Liver (tissue), 9 donors: Measurements from ENCODE around the gene RASSF1. TPM values are rescaled to one million over a fixed set of nuclear protein-coding genes. Genes with fewer than 3 reads are reported as not detected.

Source experiments
- DNase-seq: peaks from one replicate; pipeline ENCODE4 v3.0.0-alpha.2; 2017; ENCODE audit warnings: low spot score
- H3K27ac ChIP-seq, 2 donors: one replicate each; pipeline ENCODE4 v1.7.0; 2013; ENCODE audit warnings: inconsistent platforms in 2 of 2, low read length in 2 of 2, control low read depth in 1 of 2, low read depth in 1 of 2, mild to moderate bottlenecking in 1 of 2
- H3K27me3 ChIP-seq, 4 donors: one replicate each; pipeline versions ENCODE4 v1.6.1 to v1.7.0; 2013; ENCODE audit warnings: low read length in 3 of 4, inconsistent platforms in 1 of 4, mild to moderate bottlenecking in 1 of 4, moderate library complexity in 1 of 4; ENCODE audit not compliant: control insufficient read depth in 4 of 4, insufficient read depth in 4 of 4
- H3K36me3 ChIP-seq, 4 donors: one replicate each; pipeline versions ENCODE4 v1.6.1 to v1.7.0; 2013; ENCODE audit warnings: low read length in 3 of 4, mild to moderate bottlenecking in 3 of 4, low read depth in 1 of 4, moderate library complexity in 1 of 4; ENCODE audit not compliant: control insufficient read depth in 4 of 4, insufficient read depth in 3 of 4
- H3K4me1 ChIP-seq, 4 donors: one replicate each; pipeline versions ENCODE4 v1.6.1 to v1.7.0; 2013; ENCODE audit warnings: low read length in 3 of 4, mild to moderate bottlenecking in 3 of 4, moderate library complexity in 1 of 4; ENCODE audit not compliant: control insufficient read depth in 4 of 4, insufficient read depth in 4 of 4
- H3K4me3 ChIP-seq, 3 donors: one replicate each; pipeline versions ENCODE4 v1.6.1 to v1.7.0; 2013; ENCODE audit warnings: low read length in 3 of 3, control low read depth in 1 of 3, low read depth in 1 of 3, mild to moderate bottlenecking in 1 of 3
- H3K9ac ChIP-seq, 2 donors: one replicate each; pipeline ENCODE4 v1.7.0; 2013; ENCODE audit warnings: low read length in 2 of 2, mild to moderate bottlenecking in 2 of 2, moderate library complexity in 2 of 2, control low read depth in 1 of 2, low read depth in 1 of 2
- H3K9me3 ChIP-seq, 4 donors: one replicate each; pipeline versions ENCODE4 v1.6.1 to v1.7.0; 2013; ENCODE audit warnings: low read length in 3 of 4; ENCODE audit not compliant: control insufficient read depth in 4 of 4
- FOXA1 ChIP-seq: IDR thresholded peaks from 2 replicates; pipeline ENCODE4 v1.6.1; 2016; ENCODE audit warnings: antibody characterized with exemption
- NR2F2 ChIP-seq: IDR thresholded peaks from 2 replicates; pipeline ENCODE4 v1.6.1; 2016; ENCODE audit warnings: antibody characterized with exemption
- RXRA ChIP-seq, 2 donors: IDR thresholded peaks; 2 replicates each; pipeline ENCODE4 v1.6.1; 2017 to 2018; ENCODE audit warnings: antibody characterized with exemption in 2 of 2, mild to moderate bottlenecking in 1 of 2
- SP1 ChIP-seq: IDR thresholded peaks from 2 replicates; pipeline ENCODE4 v1.6.1; 2018; ENCODE audit warnings: antibody characterized with exemption, mild to moderate bottlenecking
- YY1 ChIP-seq: IDR thresholded peaks from 2 replicates; pipeline ENCODE4 v1.6.1; 2016; ENCODE audit warnings: antibody characterized with exemption, mild to moderate bottlenecking
- WGBS: extraction: QIAGEN DNeasy Blood & Tissue Kit; methylation state at CpG from one replicate; pipeline ENCODE4 v1.1.7; 2013; 5-methylcytosine and 5-hydroxymethylcytosine counted together
- polyA plus RNA-seq, 2 donors: library from polyadenylated mRNA; stranded (reverse) in 1 of 2; unstranded in 1 of 2; fragments of 200-250 nt in 1 of 2; fragments of >200 nt in 1 of 2; fragmentation: Nextera tagmentation in 1 of 2; extraction: Ambion mirVana in 1 of 2; gene quantifications; one replicate each; pipeline versions ENCODE4 v1.2.1 to v1.2.3, GENCODE V29; 2013 to 2015
- total RNA-seq, 2 donors: library from RNA; depleted of rRNA; stranded (reverse); fragments of >200 nt; gene quantifications; one replicate each; pipeline ENCODE4 v1.2.3, GENCODE V29; 2014
- TF ChIP-seq, protein P1 (sequence below): IDR thresholded peaks from 2 replicates; pipeline ENCODE4 v1.6.1; 2016; ENCODE audit warnings: antibody characterized with exemption
- donor health status: healthy.
- donor health status: healthy.
- donor health status: healthy.
- donor health status: healthy.
- donor health status: healthy.

Gene RASSF1
- total and polyA plus RNA-seq, 4 donors: 6.5 to 13.2 (median 11.2) TPM

DNA sequence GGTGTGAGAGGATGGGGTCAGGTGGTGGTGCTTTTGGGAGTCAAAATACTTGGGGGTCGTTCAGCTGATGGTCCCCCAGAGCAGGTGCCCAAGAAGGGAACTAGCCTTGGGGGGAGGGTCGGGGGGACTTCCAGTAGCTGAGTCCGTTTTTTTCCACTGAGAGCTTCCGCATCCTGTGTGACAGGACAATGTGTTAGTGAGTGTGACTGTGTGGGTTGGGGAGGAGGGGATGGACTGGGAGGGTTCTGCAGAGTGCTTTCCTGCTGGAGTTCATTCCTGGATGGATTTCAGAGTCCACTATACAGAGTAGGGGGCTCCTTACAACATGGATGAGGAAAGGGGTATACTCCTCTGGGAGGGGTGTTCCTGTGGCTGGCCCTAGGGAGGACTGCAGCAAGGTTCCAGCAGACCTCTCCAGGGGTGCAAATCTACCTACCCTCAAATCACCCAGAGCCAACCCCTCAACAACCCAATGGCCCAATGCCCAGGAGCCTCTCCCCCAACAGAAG lies 17.5 kb downstream of the RASSF1 start:
- no peaks in the 10 kb centered on the region for H3K27me3 ChIP-seq
- H3K4me3 ChIP-seq: no peak overlapping the region
- WGBS: 68% methylated on average over 4 of the region's 4 CpGs
- H3K9ac ChIP-seq: peak overlapping the region in 1 of 2 donors; percentile 4
- DNase-seq: no peak
- TF ChIP-seq, protein P1, sequence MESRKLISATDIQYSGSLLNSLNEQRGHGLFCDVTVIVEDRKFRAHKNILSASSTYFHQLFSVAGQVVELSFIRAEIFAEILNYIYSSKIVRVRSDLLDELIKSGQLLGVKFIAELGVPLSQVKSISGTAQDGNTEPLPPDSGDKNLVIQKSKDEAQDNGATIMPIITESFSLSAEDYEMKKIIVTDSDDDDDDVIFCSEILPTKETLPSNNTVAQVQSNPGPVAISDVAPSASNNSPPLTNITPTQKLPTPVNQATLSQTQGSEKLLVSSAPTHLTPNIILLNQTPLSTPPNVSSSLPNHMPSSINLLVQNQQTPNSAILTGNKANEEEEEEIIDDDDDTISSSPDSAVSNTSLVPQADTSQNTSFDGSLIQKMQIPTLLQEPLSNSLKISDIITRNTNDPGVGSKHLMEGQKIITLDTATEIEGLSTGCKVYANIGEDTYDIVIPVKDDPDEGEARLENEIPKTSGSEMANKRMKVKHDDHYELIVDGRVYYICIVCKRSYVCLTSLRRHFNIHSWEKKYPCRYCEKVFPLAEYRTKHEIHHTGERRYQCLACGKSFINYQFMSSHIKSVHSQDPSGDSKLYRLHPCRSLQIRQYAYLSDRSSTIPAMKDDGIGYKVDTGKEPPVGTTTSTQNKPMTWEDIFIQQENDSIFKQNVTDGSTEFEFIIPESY: no peak
- H3K9me3 ChIP-seq: no peaks in the 10 kb centered on the region
- peak overlapping the region; percentile 98 to 99 for H3K27ac ChIP-seq
- peaks cover 0 to 7% (median 2%) of the 10 kb centered on the region in 4 donors for H3K36me3 ChIP-seq
- H3K4me1 ChIP-seq: peaks cover 17 to 81% (median 61%) of the 10 kb centered on the region in 4 donors

DNA sequence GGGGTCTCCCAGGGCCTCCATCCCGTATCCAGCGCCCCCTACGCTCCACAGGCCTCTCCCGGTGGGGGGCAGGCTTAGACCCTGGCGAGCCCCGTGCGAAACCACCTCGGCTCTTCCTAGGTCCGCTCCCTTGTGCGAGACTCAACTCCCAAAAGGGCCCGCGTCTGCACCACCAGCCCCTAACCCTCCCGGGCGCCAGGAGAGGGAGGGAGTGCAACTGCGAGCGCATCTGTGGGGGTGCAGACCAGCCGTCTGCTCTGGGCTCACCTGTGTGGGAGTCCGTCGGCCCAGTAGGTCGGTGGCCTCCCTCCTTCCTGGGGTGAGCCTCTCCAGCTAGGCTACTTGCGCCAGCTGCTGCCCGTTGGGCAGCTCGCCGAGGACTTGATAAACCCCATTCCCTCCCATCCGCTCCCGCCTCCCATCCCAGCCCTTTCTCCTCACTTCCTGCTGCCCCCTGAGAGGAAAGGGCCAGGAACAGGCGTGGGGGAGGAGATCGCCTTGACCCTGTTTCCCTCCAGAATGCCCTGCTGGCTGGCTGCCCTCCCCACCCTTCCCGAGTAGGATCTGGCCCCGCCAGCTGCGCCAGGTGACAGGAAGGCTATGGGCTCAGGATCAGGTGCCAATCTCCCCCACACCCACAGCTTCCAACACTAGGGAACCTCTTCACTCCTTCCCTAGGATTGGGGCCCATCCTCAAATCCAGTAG lies 18.1 kb downstream of the RASSF1 start, which contains the start of gene HYAL2:
HYAL2 (minus strand) TSS at position 360 of the 706 bp plus-strand sequence. CDS start 2,256 bp downstream, outside the sequence.
- peaks cover 18 to 81% (median 61%) of the 10 kb centered on the region in 4 donors for H3K4me1 ChIP-seq
- no peaks in the 10 kb centered on the region for H3K27me3 ChIP-seq
- peak within 1 kb of the TSS; percentile 94 to 97 for H3K9ac ChIP-seq
- 58% methylated on average over 31 of the region's 31 CpGs for WGBS
- H3K27ac ChIP-seq: peak within 1 kb of the TSS; percentile 98 to 99
- DNase-seq: no peak
- H3K4me3 ChIP-seq: peak within 1 kb of the TSS; percentile 81 to 96 (median 95)
- no peaks in the 10 kb centered on the region for H3K9me3 ChIP-seq
- TF ChIP-seq RXRA (IDR thresholded peaks at IDR 0.05): peak; percentile 22 to 45
- TF ChIP-seq, protein P1: no peak
- no peak for TF ChIP-seq YY1
- TF ChIP-seq NR2F2: peak; percentile 99
- TF ChIP-seq SP1: peak; percentile 38
- H3K36me3 ChIP-seq: peaks cover 0 to 10% (median 2%) of the 10 kb centered on the region in 4 donors

DNA sequence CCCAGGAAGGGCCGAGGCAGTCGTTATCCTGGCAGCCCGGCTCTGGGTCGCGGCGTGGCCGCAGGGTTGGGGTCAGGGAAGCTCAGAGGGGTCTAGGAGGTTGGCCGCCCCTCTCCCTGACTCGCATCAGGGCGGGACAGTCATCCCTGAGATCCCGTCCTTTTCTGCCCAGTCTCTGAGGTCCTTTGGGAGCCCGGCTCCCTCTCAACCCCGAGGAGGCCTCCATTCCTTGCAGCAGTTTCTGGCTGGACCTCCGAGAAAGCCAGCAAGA lies 18.6 kb downstream of the RASSF1 start:
- H3K9ac ChIP-seq: peak overlapping the region; percentile 42 to 49
- TF ChIP-seq RXRA (IDR thresholded peaks at IDR 0.05): no peak
- no peak for TF ChIP-seq FOXA1
- no peak for TF ChIP-seq SP1
- no peak for DNase-seq
- peaks cover 0 to 10% (median 2%) of the 10 kb centered on the region in 4 donors for H3K36me3 ChIP-seq
- peak overlapping the region in 2 of 3 donors; percentile 81 to 95 for H3K4me3 ChIP-seq
- no peaks in the 10 kb centered on the region for H3K27me3 ChIP-seq
- H3K9me3 ChIP-seq: no peaks in the 10 kb centered on the region
- 58% methylated on average over 14 of the region's 14 CpGs for WGBS
- H3K27ac ChIP-seq: peak overlapping the region; percentile 98 to 99
- peaks cover 15 to 76% (median 57%) of the 10 kb centered on the region in 4 donors for H3K4me1 ChIP-seq
